Activated naive CD8-positive, alpha-beta T cell treated with anti-CD3 and anti-CD28 coated beads for 36 hours (primary cell): ENCODE results near the gene TNFRSF21. TPM values are rescaled to one million over a fixed set of nuclear protein-coding genes. Genes with fewer than 3 reads are reported as not detected.

ENCODE experiments used
- total RNA-seq, 2 experiments: library from RNA; stranded (reverse); gene quantifications; one replicate each; pipeline ENCODE4 v1.2.3, GENCODE V29; 2021

The TNFRSF21 gene
- total RNA-seq, 2 experiments from 2014 or later = 3.1 to 3.7 TPM

Other genes starting within 250 kb of the TNFRSF21 start
- gene CD2AP, start 167.9 kb upstream of the TNFRSF21 start, total RNA-seq = 10 to 100 TPM; 35.0 to 35.7 TPM